ENCODE measurements around the gene ALDH3A2. TPM values are rescaled to one million over a fixed set of nuclear protein-coding genes. Genes with fewer than 3 reads are reported as not detected.

ALDH3A2 gene
- polyA plus RNA-seq, 3 donors, result 37.6 to 41.0 (median 37.9) TPM

DNA sequence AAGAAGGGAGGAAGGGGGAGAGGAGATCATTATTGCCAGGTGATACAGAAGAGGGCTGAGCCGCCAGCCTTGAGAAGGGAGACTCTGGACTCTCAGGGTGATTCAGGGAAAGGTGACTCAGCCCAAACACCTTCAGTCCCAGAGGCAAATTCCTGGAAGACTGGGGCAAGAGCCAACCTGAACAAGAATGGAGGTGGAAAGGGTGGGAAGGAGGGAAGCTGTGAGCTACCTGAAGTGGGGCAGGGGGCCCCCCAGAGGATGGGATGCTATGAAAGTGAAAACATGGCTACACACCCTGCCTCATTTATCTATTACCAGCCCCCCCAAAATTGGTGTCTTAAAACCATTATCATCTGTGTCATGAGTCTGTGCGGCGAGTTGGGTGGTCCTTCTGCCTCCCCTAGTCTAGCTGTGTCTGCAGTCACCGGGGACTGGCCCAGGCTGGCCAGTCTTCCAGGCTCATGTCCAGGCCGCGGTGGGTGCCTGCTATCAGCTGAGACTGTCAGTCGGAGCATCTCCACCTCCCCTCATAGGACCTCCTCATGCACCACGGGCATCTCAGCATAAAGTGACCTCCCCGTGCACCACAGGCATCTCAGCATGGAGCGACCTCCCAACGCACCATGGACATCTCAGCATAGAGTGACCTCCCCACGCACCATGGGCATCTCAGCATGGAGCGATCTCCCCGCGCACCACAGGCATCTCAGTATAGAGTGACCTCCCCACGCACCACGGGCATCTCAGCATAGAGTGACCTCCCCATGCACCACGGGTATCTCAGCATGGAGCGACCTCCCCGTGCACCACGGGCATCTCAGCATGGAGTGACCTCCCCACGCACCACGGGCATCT, 71.0 kb downstream of the ALDH3A2 start:
- WGBS, 3 donors, result 91 to 94% (median 94%) methylated on average over 23 of the region's 23 CpGs
- no peak overlapping the region for H3K27ac ChIP-seq (ENCODE audit: low read depth, low read length)

DNA sequence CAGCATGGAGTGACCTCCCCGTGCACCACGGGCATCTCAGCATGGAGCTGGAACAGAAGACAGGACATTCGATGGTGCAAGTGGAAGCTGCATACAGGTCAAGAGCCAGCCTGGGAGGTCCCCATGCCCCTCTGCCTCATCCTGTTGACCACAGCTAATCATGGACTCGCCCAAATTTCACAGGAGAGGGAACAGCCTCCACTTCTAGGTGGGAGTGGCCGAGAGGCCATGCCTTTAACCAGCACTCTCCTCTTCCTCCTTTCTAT, 71.6 kb downstream of the ALDH3A2 start:
- WGBS, 3 donors, result 75 to 81% (median 80%) methylated on average over 5 of the region's 5 CpGs
- H3K27ac ChIP-seq (ENCODE audit: low read depth, low read length), result no peak overlapping the region

DNA sequence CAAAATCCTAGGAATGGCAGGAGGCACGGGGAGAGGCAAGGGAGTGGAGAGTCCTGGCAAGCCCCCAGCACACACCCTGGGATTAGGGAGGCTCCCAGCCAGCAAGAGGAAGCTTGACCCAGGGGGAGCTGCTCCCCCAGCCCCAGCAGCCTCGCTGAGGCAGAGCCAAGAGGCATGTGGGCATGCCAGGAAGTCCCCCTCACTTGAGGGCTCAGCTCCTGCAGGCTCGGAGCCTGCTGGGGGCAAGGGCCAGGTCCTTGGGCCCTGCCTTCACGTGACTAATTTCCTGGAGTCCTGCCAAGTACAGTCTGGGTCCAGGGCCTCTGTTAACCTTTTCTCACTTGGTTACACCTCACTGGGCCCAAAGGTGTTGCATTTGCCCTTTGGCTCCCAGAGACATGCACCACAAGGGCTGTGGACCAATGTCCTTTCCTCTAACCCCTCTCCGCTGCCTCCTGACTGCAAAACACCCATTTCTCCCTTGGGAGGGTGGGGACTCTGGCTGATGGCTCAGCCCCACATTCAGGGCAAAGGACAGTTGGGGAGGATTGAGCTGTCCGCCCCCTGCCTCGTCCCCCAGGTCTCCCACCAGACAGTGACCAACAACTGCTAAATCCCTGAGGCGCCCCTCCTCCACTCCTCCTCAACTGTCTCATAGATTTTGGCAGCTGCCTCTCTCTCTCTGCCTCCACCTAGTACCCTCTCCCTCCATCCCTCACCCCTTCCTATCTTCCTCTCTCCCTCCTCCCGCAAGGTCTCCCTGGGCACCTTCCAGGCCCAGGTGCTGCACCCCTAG, 72.3 kb downstream of the ALDH3A2 start:
- 46 to 55% (median 51%) methylated on average over 9 of the region's 9 CpGs for WGBS, 3 donors

DNA sequence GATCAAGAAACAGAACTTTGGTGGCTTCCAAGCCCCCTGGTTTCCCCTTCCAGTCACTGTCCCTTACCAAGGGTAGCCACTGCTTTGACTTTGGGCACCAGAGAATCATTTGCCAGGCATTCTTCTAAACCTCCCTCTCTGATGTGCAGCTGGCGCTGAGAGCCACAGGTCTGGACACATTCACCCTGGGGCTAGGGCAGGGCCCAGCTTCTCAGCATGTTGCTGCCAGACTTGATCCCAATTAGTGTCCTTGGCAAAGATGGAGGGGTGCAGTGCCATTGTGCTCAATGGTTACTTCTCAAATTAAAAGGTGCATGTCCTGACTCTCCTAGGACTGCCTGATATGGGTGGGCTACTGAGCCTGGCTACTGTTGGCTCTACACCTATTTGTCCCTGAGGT, 75.4 kb downstream of the ALDH3A2 start:
- no peak overlapping the region for H3K27ac ChIP-seq (ENCODE audit: low read depth, low read length)
- WGBS, 3 donors, result 100% methylated on average over 1 of the region's 1 CpG

More for the DNA sequence above, 72.3 kb downstream of the ALDH3A2 start:
- H3K27ac ChIP-seq (ENCODE audit: low read depth, low read length), result no peak overlapping the region

DNA sequence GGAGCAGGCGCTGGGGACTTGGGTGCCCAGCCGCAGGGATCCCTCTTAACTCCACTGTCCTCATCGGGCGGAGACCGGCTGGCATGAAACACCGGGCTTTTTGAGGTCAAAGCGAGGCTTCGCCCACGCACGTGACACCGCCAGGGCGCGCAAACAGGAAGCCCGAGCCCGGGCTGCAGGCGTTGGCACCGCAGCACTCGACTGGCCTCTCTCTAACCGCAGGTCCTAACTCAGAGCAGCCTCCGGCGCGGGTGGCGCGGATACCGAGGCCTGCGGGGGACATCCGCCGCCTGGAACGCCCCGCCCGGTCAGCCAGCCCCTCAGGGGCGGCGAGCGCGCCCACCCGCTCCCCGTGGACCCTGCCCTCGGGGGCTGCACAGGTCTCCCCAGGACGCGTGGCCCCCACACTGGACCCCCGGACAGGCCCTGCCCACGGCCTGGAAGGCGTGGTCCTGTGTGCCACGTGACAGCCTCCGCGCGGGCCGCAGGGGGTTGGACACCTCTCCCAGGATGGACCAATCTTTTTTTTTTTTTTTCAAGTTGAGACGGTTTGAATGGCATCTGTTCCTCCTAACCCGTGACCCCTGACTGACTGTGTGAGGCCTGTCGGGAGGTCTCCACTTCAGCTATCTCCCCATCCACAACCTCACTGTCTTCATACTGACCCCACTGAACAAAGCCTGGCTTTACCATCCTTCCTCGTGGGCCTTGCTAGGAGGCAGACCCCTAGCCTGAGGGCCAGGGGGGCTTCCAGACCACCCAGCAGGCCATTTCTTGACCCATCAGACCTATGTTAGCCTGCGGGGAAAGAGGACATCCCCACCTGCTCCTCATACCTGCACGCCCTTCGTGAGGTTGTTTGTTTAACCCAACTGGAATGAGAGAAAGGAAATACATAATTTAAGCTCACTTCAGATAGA, 76.2 kb downstream of the ALDH3A2 start:
- no peak overlapping the region for H3K27ac ChIP-seq (ENCODE audit: low read depth, low read length)
- 37 to 43% (median 39%) methylated on average over 55 of the region's 55 CpGs for WGBS, 3 donors

DNA sequence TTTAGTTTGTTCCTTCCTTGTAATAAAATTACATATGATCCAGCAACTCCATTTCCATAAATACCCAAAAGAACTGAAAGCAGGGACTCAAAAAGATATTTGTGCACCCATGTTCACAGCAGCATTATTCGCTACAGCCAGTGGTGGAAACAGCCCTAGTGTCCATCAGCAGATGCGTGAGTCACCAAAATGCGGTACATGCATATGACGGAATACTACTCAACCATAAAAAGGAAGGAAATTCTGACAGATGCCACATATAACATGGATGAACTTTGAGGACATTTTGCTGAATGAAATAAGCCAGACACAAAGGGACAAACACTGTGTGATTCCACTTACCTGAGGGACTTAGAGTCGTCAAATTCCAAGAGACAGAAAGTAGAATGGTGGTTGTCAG, 76.9 kb downstream of the ALDH3A2 start:
- H3K27ac ChIP-seq (ENCODE audit: low read depth, low read length), result no peak overlapping the region
- 84 to 95% (median 87%) methylated on average over 5 of the region's 5 CpGs for WGBS, 3 donors

DNA sequence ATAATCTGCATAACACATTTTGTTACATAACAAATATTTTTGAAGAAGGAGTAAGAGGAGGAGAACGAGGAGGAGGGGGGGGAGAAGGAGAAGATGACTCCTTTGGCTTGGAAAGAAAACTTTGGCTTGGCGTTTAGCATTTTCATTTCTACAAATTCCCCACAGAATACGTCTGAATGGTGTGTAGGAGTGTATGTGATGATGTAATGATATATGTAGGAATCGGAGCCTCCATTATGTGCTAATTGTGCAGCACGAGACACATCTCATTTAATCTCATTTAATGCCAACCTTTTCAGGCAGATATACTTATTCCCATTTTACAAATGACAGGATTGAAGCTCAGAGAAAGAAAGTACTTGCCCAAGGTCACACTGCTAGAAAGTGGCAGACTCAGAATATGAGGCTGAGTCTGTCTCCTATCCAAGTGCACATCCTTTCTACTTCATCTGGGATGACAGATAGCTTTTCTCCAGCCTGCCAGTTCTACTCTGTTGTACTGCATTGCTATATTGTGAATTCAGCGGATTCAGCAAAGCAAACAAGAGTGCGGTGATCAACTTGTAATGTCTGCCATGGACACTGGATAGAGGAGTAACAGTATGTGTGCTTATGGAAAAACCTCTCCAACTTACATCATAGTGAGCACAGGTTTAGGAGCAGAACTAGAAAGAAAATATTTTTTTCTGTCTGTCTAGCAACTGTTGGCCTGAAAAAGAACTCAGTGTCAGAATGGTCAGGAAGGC, 78.3 kb downstream of the ALDH3A2 start:
- 60 to 86% (median 69%) methylated on average over 7 of the region's 7 CpGs for WGBS, 3 donors
- no peak overlapping the region for H3K27ac ChIP-seq (ENCODE audit: low read depth, low read length)

Other genes with a start within 250 kb of the ALDH3A2 start
- gene RNF112, start 237.5 kb upstream of the ALDH3A2 start, polyA plus RNA-seq, result 1 to 10 TPM in 1 of 3 donors, under 1 TPM in 2; 0.54 to 3.6 (median 0.84) TPM
- gene SLC47A1, start 114.9 kb upstream of the ALDH3A2 start, polyA plus RNA-seq, result 1 to 10 TPM in 1 of 3 donors, under 1 TPM in 2; 0.22 to 1.0 (median 0.36) TPM
- not detected for gene SLC47A2, start 67.8 kb downstream of the ALDH3A2 start, polyA plus RNA-seq
- gene ALDH3A1, start 99.5 kb downstream of the ALDH3A2 start, polyA plus RNA-seq, result 10 to 100 TPM in 1 of 3 donors, under 1 TPM in 2; 0.28 to 13.1 (median 0.67) TPM
- gene ULK2, start 219.2 kb downstream of the ALDH3A2 start, polyA plus RNA-seq, result 10 to 100 TPM in 1 of 3 donors, 1 to 10 TPM in 2; 4.6 to 18.6 (median 7.4) TPM

All from adipose tissue (tissue), 3 donors.